Peyer's patch (tissue), 4 donors: Measurements from ENCODE around the gene OSBPL10.

Experiments used
- CTCF ChIP-seq, 6 experiments: fragments of 450-650 bp in 4 of 6; fragments of 200-600 bp in 2 of 6; sonication (generic) in 1 of 6; IDR thresholded peaks; one replicate each; pipeline ENCODE4 v1.5.1; 2017 to 2019; ENCODE audit warnings: antibody characterized with exemption in 6 of 6, mild to moderate bottlenecking in 3 of 6, moderate library complexity in 1 of 6
- POLR2A ChIP-seq, 2 donors: fragments of 450-650 bp; IDR thresholded peaks; one replicate each; pipeline ENCODE4 v1.5.1; 2017; ENCODE audit warnings: antibody characterized with exemption in 2 of 2, mild to moderate bottlenecking in 2 of 2, moderate library complexity in 2 of 2

DNA sequence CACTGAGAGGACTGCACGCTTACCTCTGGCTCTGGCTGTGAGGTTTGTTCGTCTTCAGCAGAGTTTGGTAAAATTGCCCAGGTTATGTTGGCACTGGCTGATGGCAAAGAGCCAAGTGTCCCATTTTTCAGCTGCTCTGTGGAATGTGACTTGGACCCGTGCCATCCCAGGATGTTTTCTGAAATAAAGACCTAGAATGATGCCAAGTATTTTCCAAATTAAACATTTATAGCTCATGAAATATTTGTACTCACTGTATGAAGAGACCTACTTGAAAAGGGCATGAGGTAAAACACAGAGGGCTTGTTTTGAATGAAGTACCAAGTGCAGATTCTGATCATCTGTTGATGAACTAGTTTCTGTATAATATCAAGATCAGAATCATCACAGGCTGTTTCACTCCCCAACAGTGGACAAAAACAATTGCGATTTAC lies 247.8 kb downstream of the OSBPL10 start:
- no peak for TF ChIP-seq CTCF (IDR thresholded peaks at IDR 0.05)
- no peak for TF ChIP-seq POLR2A (IDR thresholded peaks at IDR 0.05)
